NT2/D1 (cell line): ENCODE measurements around the gene BMP2.

Experiments used
- SUZ12 ChIP-seq: IDR thresholded peaks from 2 replicates; pipeline ENCODE4 v1.6.1; 2011; ENCODE audit not compliant: insufficient read length, insufficient read depth; ENCODE audit errors: extremely low read depth
- YY1 ChIP-seq: IDR thresholded peaks from 2 replicates; pipeline ENCODE4 v1.6.1; 2011; ENCODE audit not compliant: insufficient read length, insufficient read depth
- ZNF274 ChIP-seq: IDR thresholded peaks from 2 replicates; pipeline ENCODE4 v1.6.1; 2011; ENCODE audit warnings: mild to moderate bottlenecking, low read depth, low read length

GRCh38 chr20:6802227-6802626 is 34.7 kb downstream of the BMP2 start:
- TF ChIP-seq SUZ12 (no peak), YY1 (no peak), ZNF274 (no peak)
